Globus pallidus (tissue), 1 donor: ENCODE measurements around the gene TNFRSF1B.

ENCODE experiments used
- DNase-seq: peaks from one replicate; pipeline ENCODE4 v3.0.0-alpha.2; 2015; ENCODE audit warnings: low spot score

The TNFRSF1B gene

DNA sequence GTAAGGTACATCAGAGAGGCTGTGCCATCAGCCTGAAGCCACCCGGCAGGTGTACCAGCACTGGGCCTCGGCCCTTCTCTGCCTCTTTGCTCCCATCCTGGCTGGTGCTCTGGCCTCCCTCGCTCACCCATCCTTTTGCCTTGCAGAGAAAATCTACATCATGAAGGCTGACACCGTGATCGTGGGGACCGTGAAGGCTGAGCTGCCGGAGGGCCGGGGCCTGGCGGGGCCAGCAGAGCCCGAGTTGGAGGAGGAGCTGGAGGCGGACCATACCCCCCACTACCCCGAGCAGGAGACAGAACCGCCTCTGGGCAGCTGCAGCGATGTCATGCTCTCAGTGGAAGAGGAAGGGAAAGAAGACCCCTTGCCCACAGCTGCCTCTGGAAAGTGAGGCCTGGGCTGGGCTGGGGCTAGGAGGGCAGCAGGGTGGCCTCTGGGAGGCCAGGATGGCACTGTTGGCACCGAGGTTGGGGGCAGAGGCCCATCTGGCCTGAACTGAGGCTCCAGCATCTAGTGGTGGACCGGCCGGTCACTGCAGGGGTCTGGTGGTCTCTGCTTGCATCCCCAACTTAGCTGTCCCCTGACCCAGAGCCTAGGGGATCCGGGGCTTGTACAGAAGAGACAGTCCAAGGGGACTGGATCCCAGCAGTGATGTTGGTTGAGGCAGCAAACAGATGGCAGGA is 24.5 kb upstream of the TNFRSF1B start:
- no peak for DNase-seq

DNA sequence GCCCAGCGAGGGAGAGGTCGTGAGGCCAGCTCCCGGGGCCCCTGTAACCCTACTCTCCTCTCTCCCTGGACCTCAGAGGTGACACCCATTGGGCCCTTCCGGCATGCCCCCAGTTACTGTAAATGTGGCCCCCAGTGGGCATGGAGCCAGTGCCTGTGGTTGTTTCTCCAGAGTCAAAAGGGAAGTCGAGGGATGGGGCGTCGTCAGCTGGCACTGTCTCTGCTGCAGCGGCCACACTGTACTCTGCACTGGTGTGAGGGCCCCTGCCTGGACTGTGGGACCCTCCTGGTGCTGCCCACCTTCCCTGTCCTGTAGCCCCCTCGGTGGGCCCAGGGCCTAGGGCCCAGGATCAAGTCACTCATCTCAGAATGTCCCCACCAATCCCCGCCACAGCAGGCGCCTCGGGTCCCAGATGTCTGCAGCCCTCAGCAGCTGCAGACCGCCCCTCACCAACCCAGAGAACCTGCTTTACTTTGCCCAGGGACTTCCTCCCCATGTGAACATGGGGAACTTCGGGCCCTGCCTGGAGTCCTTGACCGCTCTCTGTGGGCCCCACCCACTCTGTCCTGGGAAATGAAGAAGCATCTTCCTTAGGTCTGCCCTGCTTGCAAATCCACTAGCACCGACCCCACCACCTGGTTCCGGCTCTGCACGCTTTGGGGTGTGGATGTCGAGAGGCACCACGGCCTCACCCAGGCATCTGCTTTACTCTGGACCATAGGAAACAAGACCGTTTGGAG is 23.7 kb upstream of the TNFRSF1B start:
- no peak for DNase-seq

GRCh38 chr1:12143631-12144155 is 23.1 kb upstream of the TNFRSF1B start:
- peak; percentile 68 for DNase-seq

DNA sequence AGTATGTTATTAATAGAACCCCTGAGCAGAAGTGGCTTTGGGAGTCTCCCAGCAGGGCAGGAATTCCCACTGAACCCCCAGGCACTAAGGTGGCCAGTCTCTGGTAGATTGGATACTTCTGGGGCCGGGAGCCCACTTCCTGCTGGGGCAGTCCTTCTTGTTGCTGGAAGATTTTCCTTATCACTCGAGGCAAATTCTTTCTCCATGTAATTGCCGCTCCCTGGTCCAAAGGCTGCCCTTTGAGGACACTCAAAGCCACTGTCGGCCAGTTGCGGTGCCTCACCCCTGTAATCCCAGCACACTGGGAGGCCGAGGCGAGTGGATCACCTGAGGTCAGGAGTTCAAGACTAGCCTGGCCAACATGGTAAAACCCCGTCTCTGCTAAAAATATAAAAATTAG is 22.6 kb upstream of the TNFRSF1B start:
- no peak for DNase-seq

DNA sequence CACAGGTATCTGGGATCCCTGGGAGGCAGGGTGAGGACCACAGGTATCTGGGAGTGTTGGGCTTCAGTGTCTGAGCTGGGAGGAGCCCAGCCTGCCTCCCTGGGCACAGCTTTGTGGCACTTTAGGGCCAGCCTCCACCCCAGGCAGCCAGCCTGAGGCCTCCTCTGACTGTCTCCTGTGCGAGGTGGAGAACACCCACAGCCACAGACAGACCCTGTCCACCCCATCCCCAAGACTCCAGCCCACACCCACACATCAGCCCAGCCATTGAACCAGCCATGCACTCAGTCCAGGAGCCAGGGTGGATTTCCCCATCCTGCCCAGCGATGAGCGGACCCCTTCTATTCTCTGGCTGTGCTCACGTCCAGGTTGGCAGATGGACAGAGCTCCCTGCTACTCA is 21.8 kb upstream of the TNFRSF1B start:
- DNase-seq = no peak

DNA sequence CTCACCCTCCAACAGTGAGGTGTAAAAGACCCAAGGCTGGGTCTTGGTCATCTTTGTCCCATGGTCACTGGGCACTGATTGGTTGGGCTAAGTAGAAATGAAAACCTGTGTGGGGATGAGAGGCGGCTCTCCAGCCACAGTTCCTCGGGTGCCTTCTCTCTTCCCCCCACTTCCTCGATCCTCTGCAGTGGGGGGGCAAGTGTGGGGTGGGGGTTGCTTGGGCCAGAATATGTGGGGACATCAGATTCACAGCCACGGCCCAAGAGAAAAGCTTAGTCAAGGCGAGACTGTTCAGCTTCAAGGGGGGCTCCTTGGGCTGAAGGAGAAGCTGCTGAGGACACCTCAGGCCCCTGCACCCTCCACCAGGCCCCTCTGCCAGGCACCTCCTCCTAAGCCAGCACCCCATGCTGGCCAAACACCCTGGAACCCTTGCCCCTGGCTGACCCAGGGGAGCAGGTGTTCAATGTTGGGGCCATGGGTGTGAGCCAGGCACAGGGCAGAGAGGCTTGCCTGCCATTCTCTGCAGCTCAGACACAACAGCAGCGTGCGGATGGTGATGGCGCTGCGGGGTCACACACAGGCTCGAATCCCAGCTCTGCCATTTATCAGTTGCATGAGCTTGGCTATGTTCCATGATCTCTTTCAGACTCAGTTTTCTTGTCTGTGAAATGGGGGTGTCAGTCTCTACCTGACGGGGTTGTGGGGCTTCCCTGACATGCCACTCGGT is 21.0 kb upstream of the TNFRSF1B start:
- DNase-seq = no peak

- no peak for DNase-seq
Observed at GRCh38 chr1:12146343-12147112, 20.3 kb upstream of the TNFRSF1B start.

- DNase-seq = no peak
Observed at GRCh38 chr1:12147201-12147701, 19.5 kb upstream of the TNFRSF1B start.

- DNase-seq = no peak
Observed at GRCh38 chr1:12148160-12148957, 18.4 kb upstream of the TNFRSF1B start.

GRCh38 chr1:12148958-12149790 is 17.6 kb upstream of the TNFRSF1B start:
- DNase-seq = no peak

GRCh38 chr1:12149791-12150175 is 17.0 kb upstream of the TNFRSF1B start:
- no peak for DNase-seq

DNA sequence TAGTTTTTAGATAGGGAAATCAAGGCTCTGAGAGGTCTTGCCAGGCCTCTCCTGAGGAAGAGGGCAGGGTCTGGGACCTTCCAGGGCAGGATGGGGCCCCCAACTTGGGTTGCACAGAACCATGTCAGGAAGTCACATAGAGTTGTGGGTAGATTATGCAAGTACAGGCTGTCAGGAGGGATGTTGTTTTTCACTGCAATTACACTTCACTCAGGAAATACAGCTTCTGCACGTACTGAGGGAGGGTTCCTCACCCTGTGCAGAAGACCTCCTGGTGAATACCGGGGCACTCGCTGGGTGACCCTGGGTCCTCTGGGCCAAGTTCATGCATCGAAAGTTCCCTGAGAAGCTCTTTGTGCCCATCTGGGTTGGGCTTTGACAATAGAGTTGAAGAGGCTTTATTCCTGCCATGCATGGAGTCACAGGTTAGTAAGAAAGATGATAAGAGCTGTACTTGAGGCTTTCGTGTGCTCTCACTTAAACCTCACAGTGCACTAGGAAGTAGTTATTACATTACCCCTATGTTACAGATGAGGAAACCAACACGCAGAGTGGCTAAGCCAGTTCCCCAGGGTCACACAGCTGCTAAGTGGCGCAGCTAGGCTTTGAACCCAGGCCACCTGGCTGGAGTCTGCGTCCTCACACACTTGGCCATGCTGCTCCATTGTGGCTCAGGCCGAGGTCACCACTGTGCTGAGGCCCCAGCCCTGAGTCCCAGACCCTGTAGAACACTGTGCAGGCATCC is 16.2 kb upstream of the TNFRSF1B start:
- no peak for DNase-seq

DNA sequence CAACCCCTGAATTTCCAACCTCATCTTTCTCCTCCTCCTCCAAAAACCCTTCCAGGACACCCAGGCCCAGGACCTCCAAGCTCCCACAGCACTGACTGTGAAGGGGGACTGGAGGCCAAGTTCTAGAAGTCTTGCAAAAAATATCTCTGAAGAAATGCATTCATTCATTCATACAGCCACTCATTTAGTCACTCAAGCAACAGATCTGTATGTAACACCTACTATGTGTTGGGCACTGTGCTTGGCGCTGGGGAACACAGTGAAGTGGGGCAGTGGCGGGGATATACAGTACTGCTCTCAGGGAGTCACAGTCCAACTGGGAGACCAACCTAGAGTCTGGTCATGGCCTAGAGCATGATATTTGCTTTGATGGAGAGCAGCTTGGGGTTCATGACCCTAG is 15.3 kb upstream of the TNFRSF1B start:
- no peak for DNase-seq

DNA sequence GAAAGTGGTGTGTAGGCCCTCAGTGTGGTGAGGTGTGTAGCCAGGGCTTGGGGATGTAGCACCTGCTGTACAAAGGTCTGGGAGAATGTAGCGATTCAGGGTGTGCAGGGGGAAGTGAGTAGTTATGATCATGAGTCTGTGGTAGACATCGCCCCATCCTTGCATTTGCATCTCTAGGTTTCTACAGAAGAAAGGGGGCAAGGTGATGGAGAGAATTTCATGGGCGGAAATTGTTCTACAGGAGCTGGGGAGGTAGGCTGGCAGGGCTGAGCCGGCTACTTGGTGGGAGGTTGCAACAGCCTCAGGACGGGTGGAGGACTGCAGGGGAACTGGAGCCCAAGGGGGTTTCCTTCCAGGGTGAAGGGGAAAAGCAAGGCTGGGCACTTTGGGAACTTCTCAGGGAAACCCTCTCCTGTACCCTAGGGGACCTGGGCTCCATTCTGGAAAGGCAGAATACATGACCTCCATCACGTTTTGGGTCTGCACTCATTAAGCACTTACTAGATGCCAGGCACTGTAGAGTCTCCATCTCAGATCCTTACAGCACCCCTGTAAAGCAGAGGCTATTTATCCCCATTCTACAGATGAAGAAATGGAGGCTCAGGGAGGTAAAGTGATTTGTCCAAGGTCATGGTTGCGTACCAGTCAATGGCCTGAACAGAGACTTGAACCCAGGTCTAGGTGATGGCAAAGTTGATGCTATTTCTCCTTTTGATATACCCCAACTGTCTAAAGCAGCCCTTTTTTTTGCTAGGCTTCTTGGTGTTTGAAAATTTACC is 14.5 kb upstream of the TNFRSF1B start:
- DNase-seq = no peak

- peak; percentile 47 for DNase-seq
Observed at GRCh38 chr1:12153181-12153785, 13.5 kb upstream of the TNFRSF1B start.

- DNase-seq = no peak
Observed at GRCh38 chr1:12155328-12155727, 11.5 kb upstream of the TNFRSF1B start.

- no peak for DNase-seq
Observed at GRCh38 chr1:12157366-12158231, 9.2 kb upstream of the TNFRSF1B start.
